Measurements from ENCODE around the gene KDM6A.
"Not testable (repeated sequence)": the region's sequence is repeated elsewhere in the genome, so short reads cannot be mapped to it uniquely, and the experiment has no call there.

KDM6A gene

DNA sequence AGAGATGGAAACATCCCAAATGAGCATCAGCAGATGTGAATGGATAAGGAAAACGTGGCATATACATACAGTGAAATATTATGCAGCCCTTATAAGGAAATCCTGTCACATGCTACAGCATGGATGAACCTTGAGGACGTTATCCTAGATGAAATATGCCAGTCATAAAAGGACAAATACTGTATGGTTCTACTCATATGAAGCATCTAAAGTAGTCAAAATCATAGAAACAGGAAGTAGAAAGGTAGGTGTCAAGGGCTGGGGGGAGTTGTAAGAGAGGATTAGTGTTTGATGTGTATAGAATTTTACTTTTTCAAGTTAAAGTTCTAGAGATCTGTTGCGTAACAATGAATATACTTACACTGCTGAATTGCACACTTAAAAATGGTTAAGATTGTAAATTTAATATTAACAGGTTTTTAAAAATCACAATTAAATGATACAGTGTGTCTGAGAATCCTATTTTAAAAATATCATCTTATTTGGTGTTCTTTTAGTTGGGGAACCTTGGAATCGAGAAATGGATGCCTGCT lies 58.5 kb downstream of the KDM6A start:
- DNase-seq, result no peak

DNA sequence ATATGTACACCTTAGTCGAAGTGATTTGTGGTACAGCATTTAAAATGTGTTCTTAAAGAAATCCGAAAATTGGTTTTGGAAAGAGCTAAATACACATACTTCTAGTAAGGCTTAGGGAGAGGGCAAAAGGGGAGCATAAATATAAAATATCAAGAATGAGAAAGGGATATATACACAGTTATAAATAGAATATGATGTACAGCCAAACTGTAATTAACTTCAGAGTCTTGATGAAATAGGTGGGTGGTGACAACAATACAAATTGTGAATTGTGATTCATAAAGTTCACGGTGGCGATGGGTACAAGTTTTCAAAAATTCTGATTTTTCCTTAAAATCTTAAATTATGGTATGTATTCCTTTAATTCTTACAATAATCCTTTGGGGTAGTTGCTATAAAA lies 62.2 kb downstream of the KDM6A start:
- no peak for DNase-seq

DNA sequence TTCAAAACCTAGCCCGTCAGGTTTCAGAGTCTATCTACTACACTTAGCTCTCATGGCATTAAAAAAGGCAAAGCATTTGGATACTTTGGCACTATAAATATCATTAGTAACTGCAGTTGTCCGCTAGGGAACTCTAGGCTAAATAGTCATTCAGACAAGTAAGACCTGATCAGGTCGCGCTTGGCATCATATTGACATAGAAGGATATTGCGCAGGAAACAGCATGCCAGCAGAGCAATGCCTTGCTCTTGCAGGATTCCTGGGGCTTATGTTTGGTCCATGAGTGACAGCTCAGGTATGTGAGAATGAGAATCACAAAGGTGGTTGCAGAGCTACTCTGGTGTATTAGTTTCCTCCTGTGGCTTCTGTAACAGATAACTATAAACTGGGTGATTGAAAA lies 62.7 kb downstream of the KDM6A start:
- DNase-seq, result no peak

DNA sequence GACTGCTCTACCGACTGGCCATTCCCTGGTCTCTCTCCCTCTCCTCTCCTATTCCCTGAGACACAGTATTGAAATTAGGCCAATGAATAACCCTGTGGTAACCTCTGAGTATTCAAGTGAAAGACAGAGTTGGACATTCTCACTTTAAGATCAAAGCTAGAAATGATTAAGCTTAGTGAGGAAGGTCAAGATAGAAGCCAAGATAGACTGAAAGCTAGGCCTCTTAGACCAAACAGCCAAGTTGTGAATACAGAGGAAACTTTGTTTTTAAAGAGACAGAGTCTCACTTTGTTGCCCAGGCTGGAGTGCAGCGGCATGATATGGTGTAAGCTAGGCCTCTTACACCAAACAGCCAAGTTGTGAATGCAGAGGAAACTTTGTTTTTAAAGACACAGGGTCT lies 64.6 kb downstream of the KDM6A start:
- no peak for DNase-seq

DNA sequence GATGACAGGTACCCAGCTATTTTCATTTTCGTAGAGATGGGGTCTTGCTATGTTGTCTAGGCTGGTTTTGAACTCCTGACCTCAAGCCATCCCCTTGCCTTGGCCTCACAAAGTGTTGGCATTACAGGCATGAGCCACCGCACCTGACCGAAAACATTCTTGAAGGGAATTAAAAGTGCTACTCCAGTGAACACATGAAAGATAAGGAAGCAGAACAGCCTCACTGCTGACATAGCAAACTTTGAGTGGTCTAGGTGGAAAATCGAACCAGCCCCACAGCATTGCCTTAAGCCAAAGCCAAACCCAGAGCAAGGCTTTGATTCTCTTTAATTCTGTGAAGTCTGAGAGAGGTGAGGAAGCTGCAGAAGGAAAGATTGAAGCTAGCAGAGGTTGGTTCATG lies 65.1 kb downstream of the KDM6A start:
- DNase-seq, result no peak

DNA sequence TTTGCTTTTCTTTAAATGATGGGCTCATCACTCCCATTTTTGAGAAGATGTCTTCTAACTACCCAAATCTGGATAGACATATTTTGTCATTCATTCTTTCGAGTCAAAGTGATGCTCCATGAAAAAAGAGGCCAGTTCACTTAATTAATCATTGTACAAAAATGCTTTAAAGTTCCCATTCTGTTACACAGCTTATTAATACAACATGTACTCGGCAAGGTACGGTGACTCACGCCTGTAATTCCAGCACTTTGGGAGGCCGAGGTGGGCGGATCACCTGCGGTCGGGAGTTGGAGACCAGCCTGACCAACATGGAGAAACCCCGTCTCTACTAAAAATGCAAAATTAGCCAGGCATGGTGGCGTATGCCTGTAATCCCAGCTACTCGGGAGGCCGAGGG lies 67.6 kb downstream of the KDM6A start:
- DNase-seq, result not testable (repeated sequence)

DNA sequence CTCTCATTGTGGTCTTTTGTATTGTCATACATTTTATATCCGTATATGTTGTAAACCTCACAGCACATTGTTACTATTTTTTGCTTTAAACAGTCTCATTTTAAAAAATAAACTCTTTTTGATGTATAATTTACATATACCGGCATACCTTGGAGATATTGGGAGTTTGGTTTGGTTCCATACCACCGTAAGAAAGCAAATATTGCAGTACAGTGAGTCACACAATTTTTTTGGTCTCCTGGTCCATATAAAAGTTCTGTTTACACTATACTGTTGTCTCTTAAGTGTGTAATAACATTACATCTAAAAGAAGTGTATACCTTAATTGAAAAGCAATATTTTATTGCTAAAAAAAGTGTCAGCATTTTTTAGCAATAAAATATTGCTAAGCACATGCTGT lies 70.0 kb downstream of the KDM6A start:
- DNase-seq, result no peak

DNA sequence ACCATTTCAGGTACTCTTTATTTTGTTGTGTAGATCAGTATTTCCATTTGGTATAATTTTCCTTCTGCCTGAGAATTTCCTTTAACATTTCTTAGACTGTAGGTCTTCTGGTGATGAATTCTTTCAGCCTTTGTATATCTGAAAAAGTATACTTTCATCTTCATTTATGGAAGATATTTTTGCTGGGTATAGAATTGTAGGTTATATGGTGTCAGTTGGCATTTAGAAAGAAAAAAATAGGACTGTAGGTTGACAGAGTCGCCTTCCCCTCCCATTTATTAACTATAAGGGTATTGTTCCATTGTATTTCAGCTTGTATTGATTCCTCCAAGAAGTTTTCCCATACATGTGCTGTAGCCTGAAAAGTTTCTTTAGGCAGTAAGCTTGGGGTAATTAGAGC lies 71.9 kb downstream of the KDM6A start:
- DNase-seq, result no peak

DNA sequence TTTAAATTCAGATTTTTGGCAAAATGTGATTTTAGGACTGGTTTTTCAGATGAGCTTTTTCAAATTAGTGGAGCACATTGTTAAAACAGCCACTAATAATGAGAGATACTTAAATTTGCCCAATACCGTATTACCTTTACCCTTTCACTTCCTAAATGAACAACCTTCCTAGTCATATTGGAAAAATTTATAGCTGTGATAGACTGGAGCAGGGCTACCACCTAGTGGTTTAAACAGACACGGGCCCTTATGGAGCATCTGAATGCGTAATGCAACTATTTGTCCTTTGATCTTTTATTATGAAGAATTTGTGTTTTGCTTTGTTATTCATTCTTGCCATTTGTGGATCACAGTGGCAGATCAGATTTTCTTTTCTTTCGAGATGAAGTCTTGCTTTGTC lies 72.7 kb downstream of the KDM6A start:
- DNase-seq, result no peak

DNA sequence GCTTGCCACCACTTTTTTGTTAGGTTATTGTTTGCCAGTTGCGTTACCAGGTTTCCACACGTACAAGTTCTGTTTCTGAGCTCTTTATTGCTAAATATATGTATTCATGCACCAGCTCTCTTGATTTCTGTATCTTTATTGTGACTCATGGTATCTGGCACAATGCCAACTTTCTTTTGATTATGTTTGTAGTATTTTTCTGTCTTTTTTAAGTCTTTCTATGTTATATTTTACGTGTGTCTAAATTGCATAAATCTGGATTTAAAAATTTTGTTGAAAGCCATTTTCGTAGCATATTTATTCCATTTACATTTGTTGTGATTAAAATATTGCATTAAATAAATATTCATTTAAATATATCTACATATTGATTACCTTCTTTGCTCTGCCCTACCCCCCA lies 73.8 kb downstream of the KDM6A start:
- DNase-seq, result no peak

DNA sequence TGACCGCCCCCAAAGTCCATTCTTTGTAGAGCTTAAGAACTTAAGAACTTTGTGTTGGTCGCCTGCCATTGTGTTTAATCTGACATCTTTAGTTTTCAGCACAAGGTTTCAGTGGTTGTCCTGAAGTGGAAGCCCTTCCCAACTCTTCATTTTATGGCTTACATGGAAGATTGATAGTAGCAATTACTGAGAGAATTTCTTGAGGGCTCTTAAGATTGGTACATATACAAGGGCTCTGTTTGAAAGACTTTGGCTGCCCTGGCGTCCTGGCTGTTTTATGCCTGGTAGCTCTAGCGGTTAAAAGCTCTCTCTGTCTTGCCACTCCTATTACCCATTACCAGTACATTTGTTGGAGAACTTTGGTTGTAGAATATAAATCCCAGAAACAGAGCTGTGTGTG lies 75.0 kb downstream of the KDM6A start:
- no peak for DNase-seq

DNA sequence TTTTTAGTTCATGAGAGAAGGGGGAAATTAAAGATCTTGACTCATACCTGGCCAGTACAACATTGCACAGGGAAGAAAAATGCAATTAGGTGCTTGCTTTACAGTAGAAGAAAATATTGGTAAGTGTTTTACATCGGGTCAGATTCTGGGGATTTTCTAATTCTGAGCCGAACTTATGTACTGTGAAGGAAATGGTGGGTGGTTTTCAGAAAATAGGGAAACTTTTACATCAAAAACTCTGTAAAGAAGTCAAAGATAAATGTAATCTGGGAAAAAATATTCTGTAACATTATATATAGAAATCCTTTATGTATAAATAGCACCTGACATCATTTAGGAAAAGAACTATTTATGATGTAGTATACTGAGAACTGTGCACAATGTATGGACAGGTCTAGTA lies 75.4 kb downstream of the KDM6A start:
- no peak for DNase-seq

DNA sequence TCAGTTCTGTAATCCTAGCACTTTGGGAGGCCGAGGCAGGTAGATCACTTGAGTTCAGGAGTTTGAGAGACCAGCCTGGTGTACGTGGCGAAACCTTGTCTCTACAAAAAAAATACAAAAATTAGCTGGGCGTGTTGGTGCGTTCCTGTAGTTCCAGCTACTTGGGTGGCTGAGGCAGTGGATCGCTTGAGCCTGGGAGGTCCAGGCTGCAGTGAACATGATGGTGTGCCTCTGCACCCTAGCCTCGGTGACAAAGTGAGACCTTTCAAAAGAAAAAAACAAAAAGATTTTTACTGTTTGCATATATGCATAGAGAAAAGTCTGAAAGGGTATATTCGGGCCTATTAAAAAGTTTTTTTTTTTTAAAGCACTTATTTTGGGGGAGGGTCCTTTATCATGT lies 76.1 kb downstream of the KDM6A start:
- DNase-seq, result no peak

DNA sequence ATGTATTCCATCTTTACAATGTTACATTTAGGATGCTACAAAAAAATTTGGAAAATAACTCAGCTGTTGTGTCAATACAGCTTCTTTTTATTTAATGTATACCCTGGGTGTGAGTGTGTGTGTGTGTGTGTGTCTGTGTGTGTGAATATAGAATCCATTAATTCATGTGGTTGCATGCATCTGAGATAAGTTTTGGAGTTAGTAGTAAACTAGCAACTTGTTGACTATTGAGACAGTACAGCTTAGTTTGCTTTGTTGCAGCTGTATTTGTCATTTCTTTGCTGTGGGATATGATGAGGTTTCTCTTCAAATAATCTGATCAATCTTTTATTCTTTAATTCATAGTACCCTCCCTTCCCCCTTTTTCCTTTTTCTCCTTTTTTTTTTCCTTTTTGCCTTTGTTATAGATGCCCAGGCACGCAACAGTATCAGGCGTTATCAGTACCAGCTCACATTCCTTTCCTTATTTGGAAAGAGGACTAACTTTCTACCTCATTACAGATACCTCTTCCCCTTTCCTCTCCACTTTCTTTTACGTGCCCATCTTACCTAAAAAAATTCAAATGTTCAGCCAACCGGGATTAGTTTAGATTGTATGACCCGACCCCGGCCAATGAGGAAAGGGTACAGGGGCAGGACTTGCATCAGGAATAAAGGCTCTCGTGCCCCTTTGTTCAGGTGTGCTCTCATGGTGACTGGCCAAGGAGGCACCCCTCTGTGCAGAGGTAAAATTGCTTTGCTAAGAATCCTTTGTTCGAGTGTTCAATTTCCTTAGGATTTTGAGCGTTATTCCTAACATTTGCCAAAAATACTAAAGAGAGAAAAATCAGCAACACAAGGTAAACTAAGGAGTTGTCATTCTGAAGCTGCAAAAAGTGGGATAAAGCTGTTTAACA lies 77.7 kb downstream of the KDM6A start:
- not testable (repeated sequence) for DNase-seq

DNA sequence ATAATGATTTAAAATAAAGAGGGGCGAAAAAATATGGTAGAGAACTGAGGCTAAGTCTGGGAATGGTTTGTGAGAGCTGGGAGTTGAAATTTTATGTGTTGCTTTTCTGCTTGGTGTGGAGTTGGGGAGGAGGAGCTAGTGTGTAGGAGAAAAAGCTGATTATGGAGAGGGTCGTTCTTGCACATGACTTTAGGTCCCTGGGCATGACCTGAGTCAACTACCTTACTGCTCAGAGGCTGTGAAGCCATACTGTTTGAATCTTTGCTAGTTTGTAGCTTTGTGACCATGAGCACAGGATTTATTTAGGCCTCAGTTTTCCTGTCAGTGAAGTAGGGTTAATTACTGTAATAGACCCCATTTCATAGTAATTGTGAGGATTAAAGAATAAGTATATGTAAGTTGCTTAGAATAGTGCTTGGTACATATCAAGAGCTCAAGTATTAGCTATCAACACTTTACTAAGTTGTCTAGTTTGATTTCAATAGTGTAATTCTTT lies 78.6 kb downstream of the KDM6A start:
- no peak for DNase-seq

DNA sequence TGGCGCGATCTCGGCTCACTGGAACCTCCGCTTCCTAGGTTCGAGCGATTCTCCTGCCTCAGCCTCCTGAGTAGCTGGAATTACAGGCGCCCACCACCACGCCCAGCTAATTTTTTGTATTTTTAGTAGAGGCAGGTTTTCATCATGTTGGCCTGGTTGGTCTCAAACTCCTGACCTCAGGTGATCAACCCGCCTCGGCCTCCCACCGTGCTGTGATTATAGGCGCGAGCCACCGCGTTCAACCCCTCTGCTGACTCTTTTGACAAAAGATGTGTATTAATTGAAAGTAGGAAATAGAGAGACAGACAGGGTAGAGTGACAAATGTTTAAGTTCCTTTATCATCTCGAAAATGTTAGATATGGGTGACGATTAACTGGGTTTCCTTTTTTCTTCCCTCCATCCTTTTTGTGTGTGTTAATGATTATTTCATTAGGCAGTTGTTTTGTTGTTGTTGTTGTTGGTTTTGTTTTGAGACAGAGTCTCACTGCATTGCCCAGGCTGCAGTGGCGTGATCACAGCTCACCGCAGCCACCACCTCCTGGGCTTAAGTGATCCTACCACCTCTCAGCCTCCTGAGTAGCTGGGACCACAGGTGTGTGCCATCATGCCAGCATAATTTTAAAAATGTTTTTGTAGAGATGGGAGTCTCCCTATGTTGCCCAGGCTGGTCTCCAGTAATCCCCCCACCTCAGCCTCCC lies 79.5 kb downstream of the KDM6A start:
- no peak for DNase-seq

DNA sequence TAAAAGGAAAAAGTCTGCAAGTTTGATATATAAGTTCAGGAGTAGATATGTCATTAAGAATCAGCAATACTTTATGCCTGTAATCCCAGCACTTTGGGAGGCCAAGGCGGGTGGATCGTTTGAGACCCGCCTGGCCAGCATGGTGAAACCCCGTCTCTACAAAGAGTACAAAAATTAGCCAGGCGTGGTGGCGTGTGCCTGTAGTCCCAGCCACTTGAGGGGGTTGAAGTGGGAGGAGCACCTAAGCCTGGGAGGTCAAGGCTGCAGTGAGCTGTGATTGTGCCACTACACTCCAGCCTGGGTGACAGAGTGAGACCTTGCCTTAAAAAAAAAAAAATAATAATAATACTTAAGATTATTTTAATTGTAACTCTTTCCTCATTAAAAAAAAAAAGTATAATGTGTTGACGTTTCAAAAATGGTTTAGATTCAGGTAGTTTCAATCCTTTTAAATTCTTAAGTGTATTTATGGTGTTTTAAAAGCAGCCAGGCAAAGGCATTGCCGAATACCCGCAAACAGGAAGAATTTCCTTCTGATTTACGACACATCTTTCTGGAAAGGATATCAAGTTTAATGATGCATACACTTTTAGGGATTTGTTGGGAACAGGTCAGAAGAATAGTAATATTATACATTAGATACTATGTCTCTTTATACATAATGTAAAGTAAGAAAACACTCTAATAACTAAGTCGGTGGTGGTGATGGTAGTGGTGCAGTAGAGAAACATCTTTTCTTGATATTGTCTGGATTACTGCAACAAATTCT lies 80.9 kb downstream of the KDM6A start:
- no peak for DNase-seq

DNA sequence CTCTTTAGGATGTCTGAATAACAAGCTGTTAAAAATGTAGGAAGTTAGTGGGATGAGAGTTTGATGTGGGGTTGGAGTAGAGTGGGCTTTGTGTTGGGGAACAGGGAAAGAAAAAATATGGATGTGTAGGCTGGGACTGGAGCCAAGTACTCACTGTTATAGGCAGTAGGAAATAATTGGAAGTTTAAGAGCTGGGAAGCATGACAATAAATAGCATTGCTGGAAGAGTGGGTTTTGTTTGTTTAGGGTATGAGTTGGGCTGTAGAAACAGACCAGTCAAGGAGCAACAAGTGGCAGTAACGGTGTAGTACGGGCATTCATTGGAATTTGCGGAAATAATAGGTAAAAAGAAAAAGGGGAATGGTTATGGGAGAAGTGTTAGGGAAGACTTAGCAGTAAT lies 81.6 kb downstream of the KDM6A start:
- DNase-seq, result no peak

DNA sequence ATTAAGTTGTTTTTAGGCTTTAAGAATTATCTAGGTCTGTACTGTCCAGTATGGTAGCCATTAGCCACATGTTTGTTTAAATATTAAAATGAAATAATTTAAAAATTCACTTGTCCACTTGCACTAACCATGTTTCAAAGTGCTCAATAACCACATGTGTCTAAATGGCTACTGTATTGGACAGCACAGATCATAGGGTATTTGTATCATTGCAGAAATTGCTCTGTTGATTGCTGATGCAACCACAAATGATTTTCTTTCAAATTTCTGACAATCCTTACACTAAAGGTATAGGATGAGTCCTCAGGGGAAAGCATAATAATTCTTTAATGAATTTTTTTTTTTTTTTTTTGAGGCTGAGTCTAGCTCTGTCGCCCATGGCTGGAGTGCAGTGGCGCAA lies 84.9 kb downstream of the KDM6A start:
- no peak for DNase-seq

DNA sequence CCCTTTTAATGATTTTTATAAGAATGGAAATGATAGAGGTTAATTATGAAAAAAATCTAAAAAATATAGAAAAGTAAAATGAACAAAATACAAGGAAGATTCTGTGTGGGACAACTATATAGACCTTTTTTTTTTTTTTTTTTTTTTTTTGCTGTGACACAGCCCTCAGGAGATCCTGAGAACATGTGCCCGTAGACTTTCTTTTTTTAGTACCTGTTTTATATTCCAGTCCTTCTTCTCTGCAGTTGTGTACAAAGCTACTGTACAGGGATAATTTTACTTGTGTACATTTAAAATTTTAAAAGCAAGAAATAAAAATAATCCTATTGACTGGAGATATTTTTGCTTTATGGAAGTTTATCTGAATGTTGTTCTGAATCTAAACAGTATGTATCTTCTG lies 85.5 kb downstream of the KDM6A start:
- no peak for DNase-seq

DNA sequence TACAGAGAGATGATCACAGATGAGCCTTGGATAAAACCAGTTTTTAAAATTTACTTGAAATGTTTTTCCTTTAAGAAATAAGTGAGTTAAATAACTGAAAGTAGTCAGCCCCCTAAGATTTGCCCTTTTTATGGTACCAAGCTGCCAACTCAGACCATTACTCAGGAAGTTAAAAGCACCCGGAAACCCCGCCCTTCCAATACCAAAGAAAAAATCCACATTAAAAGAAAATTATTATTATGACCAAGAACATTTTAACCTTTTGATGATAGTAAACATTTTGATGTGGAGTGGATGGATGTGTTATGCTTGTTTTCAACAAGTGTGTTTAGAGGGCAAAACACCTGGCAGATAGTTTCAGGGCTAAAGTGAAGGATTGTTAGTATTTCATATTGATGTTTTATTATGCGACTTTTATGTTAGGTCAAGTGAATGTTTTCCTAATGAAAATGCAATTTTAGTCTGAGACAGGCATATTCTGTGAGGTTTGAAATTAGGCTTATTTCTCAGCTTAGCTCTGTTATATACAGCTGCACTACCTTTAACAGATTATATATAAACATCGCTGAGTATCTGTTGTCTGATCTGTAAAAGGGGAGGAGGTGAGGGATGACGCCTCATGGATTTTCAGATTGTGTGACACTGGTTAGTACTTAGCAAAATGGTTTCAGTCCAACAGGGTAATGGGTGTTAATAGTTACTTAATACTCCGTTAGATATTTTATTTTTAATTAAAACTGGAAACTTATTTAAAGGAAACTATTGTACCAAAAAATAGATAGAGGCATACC lies 89.0 kb downstream of the KDM6A start:
- no peak for DNase-seq

DNA sequence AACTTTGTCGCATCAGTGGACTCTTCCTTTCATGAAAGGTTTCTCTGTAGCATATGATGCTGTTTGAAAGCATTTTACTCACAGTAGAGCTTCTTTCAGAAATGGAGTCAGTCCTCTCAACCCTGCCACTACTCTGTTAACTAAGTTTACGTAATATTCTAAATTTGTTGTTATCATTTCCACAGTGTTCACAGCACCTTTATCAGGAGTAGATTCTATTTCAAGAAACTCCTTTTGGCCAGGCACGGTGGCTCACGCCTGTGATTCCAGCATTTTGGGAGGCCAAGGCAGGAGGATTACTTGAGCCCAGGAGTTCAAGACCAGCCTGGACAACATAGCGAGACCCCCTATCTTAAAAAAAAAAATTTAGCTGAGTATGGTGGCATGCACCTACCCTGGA lies 90.0 kb downstream of the KDM6A start:
- no peak for DNase-seq

DNA sequence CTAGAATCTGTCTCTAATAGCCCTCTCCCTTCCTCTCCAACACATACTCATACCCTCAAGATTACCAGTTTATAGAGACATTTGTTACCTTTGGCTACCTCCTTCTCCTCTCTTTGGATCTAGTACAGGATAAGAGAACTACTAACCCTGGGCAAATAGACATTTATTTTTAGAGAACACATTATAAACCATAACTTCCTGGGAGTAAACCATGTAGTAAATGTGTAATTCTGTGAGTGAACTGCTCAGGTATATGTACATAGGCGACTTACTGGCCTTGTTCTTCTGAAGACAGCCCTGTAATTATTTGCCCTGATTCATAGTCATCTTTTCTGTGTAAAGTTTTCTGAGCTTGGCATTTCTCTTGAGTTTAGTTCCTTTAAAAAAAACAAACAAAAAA lies 94.2 kb downstream of the KDM6A start:
- no peak for DNase-seq

All from bone marrow (tissue), 2 donors.